ENCODE results near the gene ZNF792.
"Not testable (repeated sequence)": the region's sequence is repeated elsewhere in the genome, so short reads cannot be mapped to it uniquely, and the experiment has no call there.

The ZNF792 gene

GRCh38 chr19:34994643-34995541 is 30.9 kb upstream of the ZNF792 start:
- no peak for TF ChIP-seq JUND (IDR thresholded peaks at IDR 0.05; ENCODE audit: low read depth)
- DNase-seq (ENCODE audit: low read depth in 1 of 2, low spot score in 1 of 2) = peak; percentile 62 to 84
- in situ Hi-C loops (cut with HindIII; ENCODE audit: low pct_unique_long_range_greater_than_20kb, low sequenced_read_pairs) = no loop called here

DNA sequence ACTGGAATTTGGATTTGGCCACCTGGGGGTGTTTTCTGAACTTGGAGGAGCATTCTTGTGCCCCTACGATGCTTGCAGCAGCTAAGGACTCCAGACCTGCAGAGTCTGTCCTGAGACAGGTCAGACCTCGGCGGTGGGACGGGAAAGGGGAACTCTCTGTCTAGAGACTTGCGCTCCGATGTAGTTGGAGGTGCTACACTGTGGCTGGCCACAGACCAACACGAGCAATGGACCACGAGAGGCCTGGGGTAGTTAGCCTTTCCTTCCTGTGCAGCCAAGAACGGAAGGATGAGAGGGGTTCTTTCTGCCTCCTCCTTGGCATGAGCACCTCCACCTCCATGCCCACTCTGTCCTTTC is 30.2 kb upstream of the ZNF792 start:
- in situ Hi-C loops (cut with HindIII; ENCODE audit: low pct_unique_long_range_greater_than_20kb, low sequenced_read_pairs) = no loop called here
- no peak for DNase-seq (ENCODE audit: low read depth in 1 of 2, low spot score in 1 of 2)
- no peak for TF ChIP-seq JUND (IDR thresholded peaks at IDR 0.05; ENCODE audit: low read depth)

DNA sequence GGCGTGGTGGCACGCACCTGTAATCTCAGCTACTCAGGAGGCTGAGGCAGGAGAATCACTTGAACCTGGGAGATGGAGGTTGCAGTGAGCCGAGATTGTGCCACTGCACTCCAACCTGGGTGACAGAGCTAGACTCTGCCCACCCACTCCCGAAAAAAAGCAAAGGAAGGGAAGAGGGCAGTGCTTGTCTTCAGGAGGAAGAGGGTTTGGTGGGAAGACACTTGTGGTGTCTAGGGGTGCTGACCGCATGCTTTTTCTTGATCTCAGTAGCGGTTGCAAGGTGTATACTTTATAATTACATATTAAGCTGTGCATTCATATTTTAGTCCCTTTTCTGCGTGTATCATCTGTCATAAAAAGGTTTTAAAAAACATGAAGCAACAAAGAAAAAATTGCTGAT is 28.6 kb upstream of the ZNF792 start:
- in situ Hi-C loops (cut with HindIII; ENCODE audit: low pct_unique_long_range_greater_than_20kb, low sequenced_read_pairs); DNase-seq (ENCODE audit: low read depth in 1 of 2, low spot score in 1 of 2): not testable (repeated sequence)

DNA sequence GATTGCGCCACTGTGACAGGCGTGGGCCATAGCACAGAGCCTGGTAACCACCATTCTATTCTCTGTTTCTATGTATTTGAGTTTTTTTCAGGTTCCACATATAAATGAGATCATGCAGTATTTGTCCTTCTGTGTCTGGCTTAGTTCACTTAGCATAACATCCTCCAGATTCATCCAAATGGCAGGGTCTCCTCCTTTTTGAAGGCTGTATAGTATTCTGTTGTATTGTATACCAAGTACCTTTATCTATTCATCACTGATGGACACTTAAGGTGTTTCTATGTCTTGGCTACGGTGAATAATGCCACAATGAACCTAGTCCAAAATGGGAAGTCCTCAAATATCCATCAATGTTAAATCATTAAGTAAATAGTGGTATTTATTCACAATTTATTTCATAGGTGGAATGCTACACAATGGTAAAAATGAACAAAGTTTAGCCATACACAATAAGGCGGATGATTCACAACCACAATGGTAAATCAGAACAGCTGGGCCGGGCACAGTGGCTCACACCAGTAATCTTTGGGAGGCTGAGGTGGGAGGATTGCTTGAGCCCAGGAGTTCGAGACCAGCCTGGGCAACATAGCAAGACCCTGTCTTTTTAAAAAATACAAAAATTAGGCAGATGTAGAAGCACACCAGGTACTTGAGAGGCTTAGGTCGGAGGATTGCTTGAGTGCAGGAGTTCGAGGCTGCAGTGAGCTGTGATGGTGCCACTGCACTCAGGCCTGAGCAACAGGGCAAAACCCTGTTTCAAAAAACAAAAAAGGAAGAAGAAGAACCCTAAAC is 27.7 kb upstream of the ZNF792 start:
- in situ Hi-C loops (cut with HindIII; ENCODE audit: low pct_unique_long_range_greater_than_20kb, low sequenced_read_pairs) = no loop called here
- DNase-seq (ENCODE audit: low read depth in 1 of 2, low spot score in 1 of 2) = no peak
- no peak for TF ChIP-seq JUND (IDR thresholded peaks at IDR 0.05; ENCODE audit: low read depth)

DNA sequence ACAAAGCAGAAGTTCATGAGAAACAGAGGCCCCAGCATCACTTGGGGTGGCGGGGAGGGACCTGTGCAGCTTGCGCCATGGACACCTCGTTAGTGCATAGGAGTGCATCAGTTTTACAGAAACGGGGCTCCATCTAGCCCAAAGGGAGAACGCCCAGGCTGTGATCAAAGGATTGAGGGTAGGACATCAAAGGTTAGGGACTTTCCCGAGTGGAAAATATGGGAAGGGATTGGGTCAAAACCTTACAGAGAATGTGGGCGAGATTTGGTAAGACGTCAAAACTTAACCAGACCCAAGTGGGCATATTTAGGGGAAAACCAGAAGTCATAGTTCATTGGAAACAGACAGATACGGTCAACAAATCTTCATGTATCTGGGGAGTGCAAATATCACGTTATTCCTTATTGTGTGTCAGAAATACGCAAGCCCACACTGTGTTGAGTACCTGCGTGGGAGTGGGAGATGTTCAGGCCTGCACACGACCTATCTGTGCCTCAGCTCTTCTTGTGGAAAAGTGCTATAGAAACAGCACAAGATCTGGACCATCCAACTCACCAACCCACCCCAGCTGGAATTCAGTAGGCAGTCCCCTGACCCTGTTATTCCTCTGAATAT is 26.7 kb upstream of the ZNF792 start:
- no peak for TF ChIP-seq JUND (IDR thresholded peaks at IDR 0.05; ENCODE audit: low read depth)
- in situ Hi-C loops (cut with HindIII; ENCODE audit: low pct_unique_long_range_greater_than_20kb, low sequenced_read_pairs) = no loop called here
- no peak for DNase-seq (ENCODE audit: low read depth in 1 of 2, low spot score in 1 of 2)

GRCh38 chr19:34989298-34989697 is 25.3 kb upstream of the ZNF792 start:
- no peak for DNase-seq (ENCODE audit: low read depth in 1 of 2, low spot score in 1 of 2)
- TF ChIP-seq JUND (IDR thresholded peaks at IDR 0.05; ENCODE audit: low read depth) = no peak
- in situ Hi-C loops (cut with HindIII; ENCODE audit: low pct_unique_long_range_greater_than_20kb, low sequenced_read_pairs) = no loop called here

DNA sequence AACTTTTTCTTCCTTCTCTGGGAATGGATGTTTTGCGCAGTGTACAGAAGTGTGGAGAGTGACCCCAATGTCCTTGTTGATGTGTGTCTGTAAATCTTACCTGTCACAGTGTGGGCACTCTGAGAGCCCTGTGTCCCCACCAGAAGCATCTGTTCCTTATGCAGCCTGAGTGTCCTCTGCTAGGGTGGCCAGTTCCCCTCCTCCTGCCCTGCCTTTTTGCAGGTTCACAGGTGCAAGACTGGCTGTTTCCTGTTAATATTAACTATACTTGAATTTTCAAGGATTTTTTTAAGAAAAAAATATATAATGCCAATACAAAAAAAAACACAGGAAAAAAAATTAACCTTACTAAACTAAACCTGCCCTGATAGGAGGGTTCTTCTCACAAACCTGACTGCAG is 24.1 kb upstream of the ZNF792 start:
- TF ChIP-seq JUND (IDR thresholded peaks at IDR 0.05; ENCODE audit: low read depth) = no peak
- in situ Hi-C loops (cut with HindIII; ENCODE audit: low pct_unique_long_range_greater_than_20kb, low sequenced_read_pairs) = no loop called here
- no peak for DNase-seq (ENCODE audit: low read depth in 1 of 2, low spot score in 1 of 2)

DNA sequence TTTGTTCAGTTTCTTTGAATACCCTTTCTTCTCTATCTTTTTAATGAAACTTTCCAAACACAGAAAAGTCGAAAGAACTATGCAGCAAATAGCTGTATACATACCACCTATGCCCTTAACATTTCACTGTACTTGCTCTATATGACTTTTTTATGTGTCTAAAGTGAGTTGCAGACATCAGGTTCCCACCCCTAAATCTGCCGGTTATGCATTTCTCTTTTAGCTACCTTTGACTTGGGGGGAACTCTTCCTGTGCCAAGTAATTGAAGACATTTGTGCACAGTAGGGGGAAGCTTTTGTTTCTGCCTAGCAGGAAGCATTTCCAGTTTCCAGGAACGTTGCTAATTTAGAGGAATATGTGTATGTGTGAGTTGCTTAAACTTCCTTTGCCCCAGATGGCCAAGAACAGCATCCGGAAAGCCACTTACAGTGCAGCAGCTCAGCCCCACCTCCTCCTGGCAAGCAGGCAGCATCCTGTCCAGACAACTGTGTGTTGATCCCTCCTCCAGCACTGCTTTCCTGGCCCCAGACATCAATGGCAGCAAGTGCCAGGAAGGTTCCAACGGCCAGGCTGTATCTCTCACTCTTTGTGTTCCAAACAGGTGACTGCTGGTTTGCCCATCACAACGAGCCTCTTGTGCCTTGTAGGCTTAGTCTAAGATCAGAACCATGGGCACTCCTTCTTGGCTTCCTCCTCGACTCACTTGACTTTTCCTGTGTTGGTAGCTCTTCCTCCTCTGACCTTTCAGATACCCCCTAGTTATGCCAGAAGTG is 21.4 kb upstream of the ZNF792 start:
- TF ChIP-seq JUND (IDR thresholded peaks at IDR 0.05; ENCODE audit: low read depth) = no peak
- DNase-seq (ENCODE audit: low read depth in 1 of 2, low spot score in 1 of 2) = peak in 1 of 2 experiments; percentile 38
- in situ Hi-C loops (cut with HindIII; ENCODE audit: low pct_unique_long_range_greater_than_20kb, low sequenced_read_pairs) = no loop called here

DNA sequence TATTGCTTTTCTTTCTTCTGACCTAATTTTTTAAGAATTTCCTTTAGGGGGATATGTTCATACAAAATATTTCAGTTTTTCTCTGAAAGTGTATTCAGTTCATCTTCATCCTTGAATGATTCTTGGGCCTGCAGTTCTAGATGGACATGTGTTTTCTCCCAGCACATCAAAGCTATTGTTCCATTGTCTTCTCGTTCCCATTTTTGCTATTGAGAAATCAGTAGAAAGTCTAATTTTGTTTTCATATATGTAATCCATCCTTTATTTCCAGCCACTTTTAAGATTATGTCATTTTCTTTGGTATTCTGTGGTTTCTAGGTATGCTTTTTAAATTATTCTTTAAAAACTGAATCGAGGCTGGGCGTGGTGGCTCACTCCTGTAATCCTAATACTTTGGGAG is 20.3 kb upstream of the ZNF792 start:
- no peak for TF ChIP-seq JUND (IDR thresholded peaks at IDR 0.05; ENCODE audit: low read depth)
- DNase-seq (ENCODE audit: low read depth in 1 of 2, low spot score in 1 of 2) = no peak
- in situ Hi-C loops (cut with HindIII; ENCODE audit: low pct_unique_long_range_greater_than_20kb, low sequenced_read_pairs) = no loop called here

GRCh38 chr19:34983786-34984185 is 19.8 kb upstream of the ZNF792 start:
- in situ Hi-C loops (cut with HindIII; ENCODE audit: low pct_unique_long_range_greater_than_20kb, low sequenced_read_pairs) = no loop called here
- DNase-seq (ENCODE audit: low read depth in 1 of 2, low spot score in 1 of 2) = no peak
- TF ChIP-seq JUND (IDR thresholded peaks at IDR 0.05; ENCODE audit: low read depth) = no peak

DNA sequence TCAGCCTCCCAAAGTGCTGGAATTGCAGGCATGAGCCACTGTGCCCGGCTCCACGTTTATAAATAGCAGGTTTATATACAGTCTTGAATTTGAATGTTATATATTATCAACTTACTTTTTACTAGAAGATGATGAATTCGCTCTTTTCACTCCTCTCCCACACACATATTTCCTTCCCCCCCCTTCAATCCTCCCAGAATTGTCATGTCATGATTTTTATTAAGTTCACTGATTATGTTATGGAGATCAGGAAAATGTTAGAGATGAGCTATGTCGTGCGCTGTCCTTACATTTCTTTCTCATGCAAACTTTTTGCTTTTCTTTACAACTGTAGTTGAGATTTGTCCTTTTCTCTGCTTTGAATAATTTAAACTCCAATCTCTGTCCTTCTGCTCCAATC is 18.2 kb upstream of the ZNF792 start:
- TF ChIP-seq JUND (IDR thresholded peaks at IDR 0.05; ENCODE audit: low read depth) = no peak
- no peak for DNase-seq (ENCODE audit: low read depth in 1 of 2, low spot score in 1 of 2)
- in situ Hi-C loops (cut with HindIII; ENCODE audit: low pct_unique_long_range_greater_than_20kb, low sequenced_read_pairs) = no loop called here

Data from T47D (cell line).